HFF-Myc (cell line): ENCODE measurements around the gene PNISR.

ENCODE experiments used
- DNase-seq: peaks from one replicate; pipeline ENCODE4 v3.0.0-alpha.2; 2011; ENCODE audit warnings: low read depth; ENCODE audit errors: extremely low read depth
- H3K4me3 ChIP-seq: replicated peaks from 2 replicates; pipeline ENCODE4 v1.5.1; 2011; ENCODE audit warnings: low read depth, mild to moderate bottlenecking, control low read depth, low read length
- TF ChIP-seq, protein P1 (sequence below): IDR thresholded peaks from 2 replicates; pipeline ENCODE4 v1.5.1; 2012; ENCODE audit warnings: mild to moderate bottlenecking, low read depth, low read length, control low read depth; ENCODE audit errors: missing control alignments

The PNISR gene

DNA sequence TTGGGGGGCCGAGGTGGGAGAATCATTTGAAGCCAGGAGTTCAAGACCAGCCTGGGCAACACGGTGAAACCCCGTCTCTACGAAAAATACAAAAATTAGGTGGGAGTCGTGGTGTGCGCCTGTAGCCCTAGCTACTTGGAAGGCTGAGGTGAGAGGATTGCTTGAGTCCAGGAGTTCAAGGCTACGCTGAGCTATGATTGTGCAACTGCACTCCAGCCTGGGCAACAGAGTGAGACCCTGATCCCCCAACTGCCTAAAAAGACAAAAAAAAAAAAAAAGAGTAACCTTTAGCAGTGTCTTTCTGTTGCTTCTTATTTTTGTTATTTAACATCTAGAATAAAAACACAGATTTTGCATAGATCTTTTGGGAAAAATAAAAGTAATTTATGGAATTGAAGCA, 18.0 kb downstream of the PNISR start:
- TF ChIP-seq, protein P1, sequence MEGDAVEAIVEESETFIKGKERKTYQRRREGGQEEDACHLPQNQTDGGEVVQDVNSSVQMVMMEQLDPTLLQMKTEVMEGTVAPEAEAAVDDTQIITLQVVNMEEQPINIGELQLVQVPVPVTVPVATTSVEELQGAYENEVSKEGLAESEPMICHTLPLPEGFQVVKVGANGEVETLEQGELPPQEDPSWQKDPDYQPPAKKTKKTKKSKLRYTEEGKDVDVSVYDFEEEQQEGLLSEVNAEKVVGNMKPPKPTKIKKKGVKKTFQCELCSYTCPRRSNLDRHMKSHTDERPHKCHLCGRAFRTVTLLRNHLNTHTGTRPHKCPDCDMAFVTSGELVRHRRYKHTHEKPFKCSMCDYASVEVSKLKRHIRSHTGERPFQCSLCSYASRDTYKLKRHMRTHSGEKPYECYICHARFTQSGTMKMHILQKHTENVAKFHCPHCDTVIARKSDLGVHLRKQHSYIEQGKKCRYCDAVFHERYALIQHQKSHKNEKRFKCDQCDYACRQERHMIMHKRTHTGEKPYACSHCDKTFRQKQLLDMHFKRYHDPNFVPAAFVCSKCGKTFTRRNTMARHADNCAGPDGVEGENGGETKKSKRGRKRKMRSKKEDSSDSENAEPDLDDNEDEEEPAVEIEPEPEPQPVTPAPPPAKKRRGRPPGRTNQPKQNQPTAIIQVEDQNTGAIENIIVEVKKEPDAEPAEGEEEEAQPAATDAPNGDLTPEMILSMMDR = no peak
- no peak for DNase-seq
- H3K4me3 ChIP-seq = no peak overlapping the region

DNA sequence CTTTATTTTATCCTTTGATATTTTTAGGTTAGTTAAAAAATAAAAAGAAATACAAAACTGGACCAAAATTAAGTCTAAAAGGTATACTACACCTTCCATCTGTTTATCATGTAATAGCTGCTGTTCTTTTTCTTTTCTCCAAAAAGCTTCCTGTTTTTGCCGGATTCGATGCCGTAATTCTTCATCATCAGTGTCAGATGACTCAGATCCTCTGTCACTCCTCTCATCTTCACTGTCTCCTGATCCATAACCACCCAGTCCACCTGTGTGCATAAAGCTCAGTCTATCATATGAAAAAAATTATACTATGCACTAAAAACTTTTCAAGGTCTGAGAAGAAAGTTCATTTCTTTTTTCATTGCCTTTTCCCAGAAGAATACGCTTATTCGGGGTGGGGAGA, 22.7 kb downstream of the PNISR start:
- DNase-seq = no peak
- TF ChIP-seq, protein P1 = no peak
- H3K4me3 ChIP-seq = no peak overlapping the region

DNA sequence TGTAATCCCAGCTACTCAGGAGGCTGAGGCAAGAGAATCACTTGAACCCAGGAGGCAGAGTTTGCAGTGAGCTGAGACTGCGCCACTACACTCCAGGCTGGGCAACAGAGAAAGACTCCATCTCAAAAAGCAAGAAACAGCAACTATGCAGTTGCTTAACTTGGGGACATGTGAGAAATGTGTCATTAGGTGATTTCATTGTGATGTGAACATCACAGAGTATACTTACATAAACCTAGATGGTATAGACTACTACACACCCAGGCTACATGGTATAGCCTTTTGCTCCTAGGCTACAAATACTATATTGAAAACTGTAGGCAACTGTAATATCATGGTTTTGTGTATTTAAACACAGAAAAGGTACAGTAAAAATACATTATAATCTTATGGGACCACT, 27.8 kb downstream of the PNISR start:
- H3K4me3 ChIP-seq = no peak overlapping the region
- DNase-seq = no peak
- TF ChIP-seq, protein P1 = no peak

DNA sequence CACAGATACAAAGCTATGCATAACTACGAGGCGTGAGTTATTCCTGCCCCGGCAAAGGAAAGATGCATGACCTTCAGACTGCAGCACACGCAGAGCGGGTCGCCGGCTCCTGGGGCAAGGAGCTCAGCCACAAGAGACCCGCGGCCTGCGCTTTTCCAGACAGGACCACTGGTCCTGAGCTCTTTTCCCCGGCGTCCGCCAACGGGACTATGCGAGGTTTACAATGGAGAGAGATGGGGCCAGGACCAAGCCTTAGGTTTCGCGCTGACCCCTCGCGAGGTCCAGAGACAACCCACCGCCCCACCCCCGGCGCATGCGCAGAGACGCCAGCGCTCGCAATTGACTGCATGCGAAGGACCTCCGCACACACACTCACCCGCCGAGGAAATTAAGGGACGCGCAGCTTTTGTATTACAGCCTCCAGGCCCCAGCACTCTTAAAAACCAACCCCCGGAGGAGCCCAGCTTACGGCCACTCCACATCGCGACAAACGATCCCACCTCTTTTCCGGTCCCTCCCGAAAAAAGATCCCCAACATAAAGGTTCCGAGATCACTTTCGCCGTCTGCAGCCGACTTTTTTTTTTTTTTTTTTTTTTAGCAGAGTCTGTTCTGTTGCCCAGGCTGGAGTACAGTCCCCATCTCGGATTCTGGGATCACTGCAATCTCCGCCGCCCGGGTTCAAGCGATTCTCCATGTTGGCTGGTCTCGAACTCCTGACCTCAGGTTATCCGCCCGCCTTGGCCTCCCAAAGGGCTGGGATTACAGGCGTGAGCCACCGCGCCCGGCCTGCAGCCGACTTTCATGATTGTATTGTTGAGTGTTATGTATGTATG, 31.2 kb downstream of the PNISR start, which contains the start of gene COQ3:
TSS of gene COQ3 (minus strand) at position 498 of the 834 bp plus-strand sequence. CDS start at position 482, 16 bp downstream.
- peak; percentile 39 for DNase-seq
- TF ChIP-seq, protein P1 = no peak

DNA sequence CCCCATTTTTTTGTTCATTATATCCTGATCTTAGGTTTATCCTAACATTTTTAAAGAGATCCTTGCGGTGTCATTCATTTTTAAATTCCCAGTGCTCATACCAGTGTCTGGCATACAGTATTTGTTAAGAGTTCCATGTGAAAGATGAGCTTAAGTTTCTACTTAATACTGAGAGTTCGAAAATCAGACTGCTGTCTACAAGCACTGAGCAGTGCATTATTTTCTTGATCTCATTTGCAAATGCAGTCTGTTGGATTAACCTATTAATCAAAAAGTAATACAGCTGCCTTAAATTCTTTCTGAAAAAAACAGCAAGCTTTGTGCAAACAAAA, 31.8 kb downstream of the PNISR start:
- DNase-seq = no peak
- TF ChIP-seq, protein P1 = no peak
- H3K4me3 ChIP-seq = peak overlapping the region; percentile 81

More for the DNA sequence above, 31.2 kb downstream of the PNISR start, which contains the start of gene COQ3:
- peak within 1 kb of the TSS; percentile 81 for H3K4me3 ChIP-seq

DNA sequence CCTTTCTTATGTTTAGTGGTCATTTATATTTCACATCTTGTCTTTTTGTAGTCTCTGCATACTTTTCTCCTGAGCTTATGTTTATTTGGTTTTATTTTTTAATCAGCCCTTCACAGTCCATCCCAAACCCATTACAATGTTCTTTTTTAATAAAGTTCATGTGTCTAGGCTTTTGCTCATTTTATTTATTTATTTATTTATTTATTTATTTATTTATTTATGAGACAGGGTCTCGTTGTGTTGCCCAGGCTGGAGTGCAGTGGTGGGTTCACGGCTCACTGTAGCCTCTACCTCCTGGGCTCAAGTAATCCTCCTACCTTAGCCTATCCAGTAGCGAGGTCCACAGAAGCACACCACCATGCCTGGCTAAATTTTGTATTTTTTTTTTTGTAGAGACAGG, 34.2 kb downstream of the PNISR start:
- TF ChIP-seq, protein P1 = no peak

More for the DNA sequence above, 34.2 kb downstream of the PNISR start:
- DNase-seq = no peak
- H3K4me3 ChIP-seq = no peak overlapping the region
